GM12865 (cell line): Measurements from ENCODE around the gene ABHD12.

ENCODE experiments used
- DNase-seq: peaks from one replicate; pipeline ENCODE4 v3.0.0; 2010; ENCODE audit warnings: low read depth
- H3K4me3 ChIP-seq: 2 replicates; pipeline ENCODE4 v1.5.1; 2011; ENCODE audit warnings: mild to moderate bottlenecking, low read depth, low read length, control low read depth
- CTCF ChIP-seq: IDR thresholded peaks from 2 replicates; pipeline ENCODE4 v1.5.1; 2011; ENCODE audit warnings: low read length, control low read depth, low read depth, inconsistent platforms; ENCODE audit not compliant: insufficient read depth; ENCODE audit errors: missing control alignments

The ABHD12 gene

DNA sequence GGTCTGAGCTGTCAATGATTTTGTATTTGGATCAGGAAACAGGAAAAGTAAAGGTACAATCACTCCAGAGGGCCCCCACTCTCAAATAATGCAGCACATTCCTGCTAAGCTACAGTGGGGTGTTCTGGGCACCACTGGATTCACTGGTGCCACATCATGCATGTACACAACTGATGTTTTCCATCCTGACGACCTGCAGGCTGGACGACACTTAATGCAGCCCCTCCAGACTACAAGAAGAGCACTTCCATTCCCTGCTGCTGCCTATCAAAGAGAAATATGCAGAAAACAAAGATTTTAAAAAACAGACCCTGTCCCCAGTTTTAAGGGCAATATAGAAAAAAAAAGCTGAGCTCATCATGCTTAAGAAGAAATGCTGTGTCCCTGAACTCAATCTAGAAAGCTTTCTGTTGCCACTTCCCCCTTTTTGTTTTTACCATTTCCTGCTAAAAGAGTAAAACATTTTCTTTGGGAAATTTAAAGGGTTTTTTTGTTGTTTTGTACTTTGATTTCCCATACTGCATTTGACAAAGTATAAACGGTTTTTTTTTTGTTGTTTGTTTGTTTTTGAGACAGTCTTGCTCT is 35.5 kb downstream of the ABHD12 start:
- H3K4me3 ChIP-seq, result no peak overlapping the region
- DNase-seq, result no peak
- TF ChIP-seq CTCF, result no peak

DNA sequence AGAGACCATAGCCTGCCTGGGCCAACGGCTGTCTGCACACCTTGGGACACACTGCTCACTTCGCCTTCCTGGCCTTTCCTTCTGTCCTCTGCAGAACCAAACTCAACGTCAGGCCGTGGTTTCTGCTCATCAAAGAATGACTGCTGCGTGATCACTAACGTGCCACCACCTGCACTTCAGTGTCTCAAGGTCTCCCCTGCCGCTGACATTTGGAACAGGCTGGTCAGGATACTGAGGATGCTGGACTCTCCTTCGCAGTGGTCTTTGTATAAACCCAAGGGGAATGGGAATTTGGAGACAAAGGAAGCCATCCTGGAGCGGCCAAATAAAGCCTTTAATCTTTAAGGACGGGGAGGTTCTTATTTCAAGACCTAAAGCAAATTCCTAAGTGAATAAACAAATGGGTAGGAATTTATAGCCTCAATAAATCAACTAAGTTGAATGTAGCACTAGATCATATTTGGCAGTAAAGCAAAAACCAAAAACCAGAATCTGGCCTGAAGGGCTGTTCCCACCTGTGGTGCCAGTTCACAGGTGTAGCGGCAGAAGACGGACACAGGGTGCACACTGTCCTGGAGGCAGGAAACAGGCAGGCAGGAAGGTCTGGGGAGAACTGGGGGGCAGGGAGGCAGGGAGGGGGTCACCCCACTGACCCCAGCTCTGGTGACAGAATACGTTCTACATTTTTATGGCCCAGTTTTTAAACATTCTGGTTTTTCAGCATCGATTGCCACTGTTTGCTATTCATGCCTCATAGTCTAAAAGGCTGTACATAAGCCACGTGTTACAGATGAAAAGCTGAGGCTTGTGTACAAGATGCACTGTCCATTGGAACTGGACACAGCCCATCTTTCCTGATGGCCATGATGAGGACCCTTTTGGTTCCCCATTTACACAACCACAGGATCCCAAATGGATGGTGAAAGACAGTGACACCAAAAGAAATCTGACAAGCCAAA is 36.6 kb downstream of the ABHD12 start:
- DNase-seq, result no peak
- no peak overlapping the region for H3K4me3 ChIP-seq

GRCh38 chr20:25353353-25353746 is 37.3 kb downstream of the ABHD12 start:
- TF ChIP-seq CTCF, result no peak
- no peak for DNase-seq
- no peak overlapping the region for H3K4me3 ChIP-seq

More for the DNA sequence above, 36.6 kb downstream of the ABHD12 start:
- no peak for TF ChIP-seq CTCF

DNA sequence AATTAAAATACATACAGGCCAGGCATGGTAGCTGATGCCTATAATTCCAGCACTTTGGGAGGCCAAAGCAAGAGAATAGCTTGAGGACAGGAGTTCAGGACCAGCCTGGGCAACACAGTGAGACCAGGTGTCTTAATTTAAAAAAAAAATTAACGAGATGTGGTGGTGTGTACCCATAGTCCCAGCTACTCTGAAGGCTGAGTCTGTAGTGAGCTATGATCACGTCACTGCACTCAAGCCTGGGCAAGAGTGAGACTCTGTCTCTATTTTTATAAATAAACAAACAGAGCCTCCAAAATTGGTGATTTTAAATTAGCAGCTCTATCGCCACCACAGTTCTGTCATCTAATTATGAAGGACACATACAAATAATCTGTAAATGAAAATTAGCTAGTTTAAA is 37.9 kb downstream of the ABHD12 start:
- no peak for TF ChIP-seq CTCF
- H3K4me3 ChIP-seq, result no peak overlapping the region
- no peak for DNase-seq

DNA sequence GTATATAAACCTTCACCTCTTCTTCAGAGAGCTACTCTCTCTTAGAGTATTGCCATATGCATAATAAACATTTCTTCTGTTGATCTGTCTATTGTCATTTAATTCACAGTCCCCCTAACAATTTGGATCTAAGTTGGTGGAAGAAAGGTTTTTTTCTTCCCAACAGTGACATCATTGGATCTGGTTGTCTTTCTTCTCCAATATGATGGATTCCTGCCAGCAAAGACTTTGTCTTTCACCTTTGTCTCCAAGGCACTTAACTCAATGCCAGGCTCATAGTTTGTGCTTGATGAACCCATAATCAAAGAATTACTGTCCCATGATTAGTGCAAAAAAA is 39.6 kb downstream of the ABHD12 start:
- no peak overlapping the region for H3K4me3 ChIP-seq
- no peak for DNase-seq
- no peak for TF ChIP-seq CTCF

DNA sequence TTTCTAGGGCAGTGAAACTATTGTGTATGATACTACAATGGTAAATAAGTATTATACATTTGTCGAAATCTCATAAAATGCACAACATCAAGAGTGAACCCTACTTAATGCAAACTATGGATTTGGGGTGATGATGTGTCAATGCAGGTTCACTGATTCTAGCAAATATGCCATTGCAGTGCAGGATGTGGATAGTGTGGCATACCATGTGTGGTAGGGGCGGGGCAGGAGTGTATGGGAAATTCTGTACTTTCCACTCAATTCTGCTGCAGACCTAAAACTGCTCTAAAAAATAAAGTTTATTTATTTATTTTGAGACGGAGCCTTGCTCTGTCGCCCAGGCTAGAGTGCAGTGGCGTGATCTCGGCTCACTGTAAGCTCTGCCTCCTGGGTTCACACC is 44.3 kb downstream of the ABHD12 start:
- no peak for TF ChIP-seq CTCF
- no peak overlapping the region for H3K4me3 ChIP-seq
- no peak for DNase-seq
